ENCODE results near the gene SLC26A5.
A peak's percentile ranks its signal among the peaks of the same experiment; 100 is the strongest.
"Not testable (repeated sequence)": the region's sequence is repeated elsewhere in the genome, so short reads cannot be mapped to it uniquely, and the experiment has no call there.

Gene SLC26A5

DNA sequence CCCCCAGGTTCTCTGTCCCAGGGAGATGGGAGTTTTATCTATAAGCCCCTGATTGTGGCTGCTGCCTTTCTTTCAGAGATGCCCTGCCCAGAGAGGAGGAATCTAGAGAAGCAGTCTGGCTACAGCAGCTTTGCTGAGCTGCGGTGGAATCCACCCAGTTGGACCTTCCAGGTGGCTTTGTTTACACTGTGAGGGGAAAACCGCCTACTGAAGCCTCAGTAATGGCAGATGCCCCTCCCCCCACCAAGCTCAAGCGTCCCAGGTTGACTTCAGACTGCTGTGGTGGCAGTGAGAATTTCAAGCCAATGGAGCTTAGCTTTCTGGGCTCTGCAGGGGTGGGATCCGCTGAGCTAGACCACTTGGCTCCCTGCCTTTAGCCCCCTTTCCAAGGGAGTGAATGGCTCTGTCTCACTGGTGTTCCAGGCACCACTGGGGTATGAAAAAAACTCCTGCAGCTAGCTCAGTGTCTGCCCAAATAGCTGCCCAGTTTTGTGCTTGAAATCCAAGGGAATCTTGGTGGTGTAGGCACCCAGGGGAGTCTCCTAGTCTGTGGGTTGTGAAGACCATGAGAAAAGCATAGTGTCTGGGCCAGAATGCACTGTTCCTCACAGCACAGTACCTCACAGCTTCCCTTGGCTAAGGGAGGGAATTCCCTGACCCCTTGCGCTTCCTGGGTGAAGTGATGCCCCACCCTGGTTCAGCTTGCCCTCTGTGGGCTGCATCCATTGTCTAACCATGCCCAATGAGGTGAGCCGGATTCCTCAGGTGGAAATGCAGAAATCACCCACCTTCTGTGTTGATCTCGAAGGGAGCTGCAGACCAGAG lies 40.0 kb downstream of the SLC26A5 start:
- DNase-seq: not testable (repeated sequence)

DNA sequence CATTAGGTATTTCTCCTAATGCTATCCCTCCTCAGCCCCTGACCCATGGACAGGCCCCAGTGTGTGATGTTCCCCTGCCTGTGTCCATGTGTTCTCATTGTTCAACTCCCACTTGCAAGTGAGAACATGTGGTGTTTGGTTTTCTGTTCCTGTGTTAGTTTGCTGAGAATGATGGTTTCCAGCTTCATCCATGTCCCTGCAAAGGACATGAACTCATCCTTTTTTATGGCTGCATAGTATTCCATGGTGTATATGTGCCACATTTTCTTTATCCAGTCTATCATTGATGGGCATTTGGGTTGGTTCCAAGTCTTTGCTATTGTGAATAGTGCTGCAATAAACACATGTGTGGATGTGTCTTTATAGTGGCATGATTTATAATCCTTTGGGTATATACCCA lies 46.3 kb downstream of the SLC26A5 start:
- not testable (repeated sequence) for DNase-seq

GRCh38 chr7:103398483-103399127 lies 47.4 kb downstream of the SLC26A5 start:
- no peak for DNase-seq

DNA sequence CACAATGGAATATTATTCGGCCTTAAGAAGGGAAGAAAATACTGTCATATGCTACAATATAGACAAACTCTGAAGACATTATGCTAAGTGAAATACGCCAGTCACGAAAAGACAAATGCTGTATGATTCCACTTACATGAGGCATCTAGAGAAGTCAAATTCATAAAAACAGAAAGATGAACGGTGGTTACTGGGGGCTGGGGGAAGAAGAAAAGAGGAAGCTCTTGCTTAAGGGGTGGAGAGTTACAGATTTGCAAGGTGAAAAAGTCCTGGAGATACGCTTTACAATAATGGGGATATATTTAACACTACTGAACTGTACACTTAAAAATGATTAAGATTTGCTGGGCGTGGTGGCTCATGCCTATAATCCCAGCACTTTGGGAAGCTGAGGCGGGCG lies 49.5 kb downstream of the SLC26A5 start:
- no peak for DNase-seq

DNA sequence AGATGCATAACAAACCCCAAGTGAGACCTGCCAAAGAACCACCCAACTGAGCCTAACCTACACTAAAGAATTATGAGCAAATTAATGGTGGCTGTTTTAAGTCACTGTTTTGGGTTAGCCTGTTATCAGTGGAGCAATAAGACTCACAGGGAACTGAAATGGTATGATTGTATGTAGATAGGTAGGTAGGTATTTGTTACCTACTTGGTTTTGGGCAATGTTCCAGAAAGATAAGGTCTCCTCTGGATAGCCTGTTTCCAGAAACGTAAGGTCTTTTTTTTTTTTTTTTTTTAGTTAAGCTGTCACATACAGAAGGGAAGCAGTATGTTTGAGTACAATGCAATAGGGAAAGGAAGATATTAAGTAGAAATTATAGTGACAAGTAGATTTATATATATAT lies 50.9 kb downstream of the SLC26A5 start:
- no peak for DNase-seq

DNA sequence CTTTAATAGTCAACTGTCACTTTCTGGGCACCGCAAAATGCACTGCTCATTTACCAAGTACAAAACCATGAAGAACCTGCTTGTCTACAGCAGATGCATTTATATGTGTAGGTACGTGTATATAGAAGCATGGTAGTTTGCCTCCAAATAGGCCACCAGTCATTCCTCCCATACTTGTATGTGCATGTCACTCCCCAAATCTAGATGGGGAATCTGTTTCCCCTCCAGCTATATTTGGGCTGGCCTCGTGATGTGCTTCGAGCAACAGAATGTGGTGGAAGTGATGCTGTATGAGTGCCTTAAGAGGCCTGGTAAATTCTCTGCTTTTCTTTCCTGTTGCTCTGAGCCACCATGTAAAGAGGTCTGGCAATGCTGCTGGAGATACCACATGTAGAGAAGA lies 51.4 kb downstream of the SLC26A5 start:
- DNase-seq: no peak

GRCh38 chr7:103391976-103392375 lies 54.0 kb downstream of the SLC26A5 start:
- DNase-seq: no peak

DNA sequence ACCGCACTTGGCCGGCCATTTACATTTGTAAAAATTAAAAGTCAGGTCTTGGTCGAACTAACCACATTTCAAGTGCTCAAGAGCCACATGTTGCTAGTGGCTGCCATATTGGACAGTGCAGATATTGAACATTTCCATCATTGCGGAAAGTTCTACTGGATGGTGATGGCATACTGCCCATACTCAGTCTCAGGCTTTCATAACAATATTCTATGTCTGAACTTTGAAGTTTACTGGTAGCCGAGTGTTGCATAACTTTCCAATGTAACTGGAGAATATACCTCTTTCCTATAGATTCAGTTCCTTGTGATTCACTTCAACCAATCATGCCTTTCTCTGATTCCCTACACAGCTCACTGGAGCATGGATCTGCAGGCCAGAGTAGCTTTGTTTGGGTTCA lies 54.9 kb downstream of the SLC26A5 start:
- no peak for DNase-seq

GRCh38 chr7:103389263-103389662 lies 56.7 kb downstream of the SLC26A5 start:
- no peak for DNase-seq

DNA sequence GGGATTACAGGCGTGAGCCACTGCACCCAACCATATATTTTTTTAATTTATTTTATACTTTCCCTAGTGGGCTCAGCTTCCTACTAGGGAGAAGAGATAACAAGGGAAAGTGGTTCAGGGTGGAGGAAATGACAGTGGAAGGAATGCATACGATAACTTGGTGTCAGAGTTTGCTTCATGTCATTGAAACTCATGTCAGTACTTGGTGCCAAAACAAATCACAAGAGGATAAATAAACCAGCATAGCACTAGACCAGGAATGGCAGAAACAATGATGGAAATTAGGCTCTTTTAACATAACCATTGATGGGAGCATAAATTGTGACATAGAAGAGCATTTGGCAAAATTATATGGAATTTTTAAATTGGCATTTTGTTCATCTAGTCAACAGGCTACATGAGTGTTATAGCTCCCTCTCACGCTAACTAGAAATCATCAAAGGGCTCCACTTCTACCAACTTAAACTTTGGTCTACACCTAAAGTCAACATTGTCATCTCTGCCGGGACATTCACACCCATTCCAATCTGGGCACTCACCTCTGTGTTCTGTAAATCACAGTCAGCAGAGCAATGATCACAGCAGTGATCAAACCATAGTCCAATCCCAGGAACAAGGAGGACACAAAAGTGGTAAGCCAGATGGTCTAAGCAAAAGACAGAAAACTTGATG lies 57.4 kb downstream of the SLC26A5 start:
- DNase-seq: no peak

GRCh38 chr7:103387242-103387641 lies 58.8 kb downstream of the SLC26A5 start:
- DNase-seq: no peak

DNA sequence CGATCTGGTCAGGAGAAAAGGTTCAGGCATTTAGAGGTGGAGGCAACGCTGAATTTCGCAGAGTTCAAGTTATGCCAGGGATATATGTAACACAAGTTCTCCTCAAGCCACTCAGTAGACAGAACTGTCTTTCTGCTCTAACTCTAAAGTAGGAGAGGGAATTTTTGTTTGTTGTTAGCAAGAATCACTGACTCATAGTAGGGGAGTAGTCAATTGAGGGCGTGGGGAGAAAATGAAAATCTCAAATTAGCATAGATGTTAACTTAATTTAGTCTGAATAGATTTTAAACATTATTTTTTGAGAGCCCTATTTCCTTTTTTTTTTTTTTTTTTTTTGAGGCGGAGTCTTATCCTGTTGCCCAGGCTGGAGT lies 64.0 kb downstream of the SLC26A5 start:
- no peak for DNase-seq

DNA sequence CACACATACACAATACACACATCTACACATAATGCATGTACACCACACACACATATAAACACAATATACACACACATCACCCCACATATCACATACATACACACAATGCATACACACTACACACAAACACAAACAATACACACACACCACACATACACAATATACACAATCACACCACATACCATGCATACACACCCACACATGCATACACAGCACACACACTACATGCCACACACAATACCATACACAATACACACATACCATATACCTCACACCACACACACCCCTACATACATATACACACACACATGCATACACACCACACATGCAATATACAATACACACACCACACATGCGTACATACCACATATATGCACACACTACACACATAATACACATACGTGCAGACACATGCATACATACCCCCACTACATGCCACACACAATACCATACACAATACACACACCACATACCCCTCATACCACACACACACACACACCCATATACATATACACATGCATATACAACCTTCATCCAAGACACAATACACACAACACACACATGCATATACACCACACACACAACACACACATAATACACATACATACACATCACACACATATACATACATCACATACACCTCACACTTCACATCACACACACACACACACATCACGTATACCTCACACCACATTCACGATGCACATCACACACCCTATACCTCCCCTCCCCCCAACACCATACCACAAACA lies 64.6 kb downstream of the SLC26A5 start:
- no peak for DNase-seq

DNA sequence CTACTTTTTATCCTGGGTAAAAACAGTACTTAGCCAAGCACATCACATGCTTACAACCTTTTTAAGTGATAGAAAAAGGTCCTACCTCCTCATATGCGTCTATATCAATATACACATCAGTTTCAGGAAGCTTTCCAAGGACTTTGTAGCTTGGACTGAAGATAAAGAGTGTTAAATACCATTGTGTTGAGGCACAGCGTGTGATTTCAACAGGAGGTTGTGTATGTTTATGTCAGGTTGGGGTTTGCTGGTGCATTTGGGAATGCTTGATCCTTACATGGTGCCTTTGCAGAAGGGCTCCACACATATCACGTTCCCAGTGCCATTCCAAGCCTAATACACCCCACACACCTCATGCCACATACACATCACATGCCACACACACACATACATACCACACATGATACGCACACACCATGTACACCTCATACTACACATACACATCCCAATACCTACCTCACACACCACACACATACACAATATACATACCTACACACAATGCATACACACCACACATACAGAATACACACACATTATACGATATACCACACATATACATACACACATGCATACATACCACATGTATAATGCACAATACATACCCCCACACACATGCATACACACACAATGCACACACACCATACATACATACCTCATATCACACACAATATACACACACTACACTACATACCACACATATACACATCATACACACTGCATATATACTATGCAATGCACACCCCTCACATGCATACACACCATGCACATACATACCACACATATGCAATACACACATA lies 65.4 kb downstream of the SLC26A5 start:
- DNase-seq: no peak

DNA sequence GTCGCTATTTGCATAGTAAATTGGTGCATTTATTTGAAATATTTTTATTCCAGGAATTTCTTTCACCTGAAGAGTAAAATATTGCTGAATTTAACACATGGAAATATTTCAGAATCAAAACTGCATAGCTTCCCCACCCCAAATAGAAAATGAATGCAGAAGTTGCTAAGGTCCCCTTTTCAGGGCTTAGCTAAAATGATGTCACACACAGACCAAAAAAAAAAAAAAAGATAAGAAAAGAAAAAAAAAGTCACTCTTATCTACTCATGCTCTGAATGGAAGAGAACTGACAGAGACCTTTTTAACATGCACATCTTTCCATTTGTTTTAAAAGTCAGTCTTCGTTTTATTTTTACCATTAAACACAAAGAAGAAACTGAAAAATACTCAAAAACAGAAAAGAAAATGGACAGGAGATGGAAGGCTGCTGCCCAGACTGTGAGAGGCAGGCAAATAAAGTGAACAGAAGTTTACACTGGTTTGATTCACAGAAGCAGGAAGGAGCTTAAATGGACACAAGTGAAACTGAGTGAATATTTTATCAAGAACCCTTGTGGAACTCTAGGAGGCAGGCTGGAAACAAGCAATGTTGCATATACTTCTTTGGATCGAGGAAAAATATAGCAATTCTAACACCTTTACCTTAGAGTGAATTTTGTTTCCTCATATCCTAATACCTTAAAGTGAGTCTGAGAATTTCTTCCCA lies 66.6 kb downstream of the SLC26A5 start:
- DNase-seq: no peak

GRCh38 chr7:103373866-103374643 lies 72.0 kb downstream of the SLC26A5 start:
- DNase-seq: no peak

DNA sequence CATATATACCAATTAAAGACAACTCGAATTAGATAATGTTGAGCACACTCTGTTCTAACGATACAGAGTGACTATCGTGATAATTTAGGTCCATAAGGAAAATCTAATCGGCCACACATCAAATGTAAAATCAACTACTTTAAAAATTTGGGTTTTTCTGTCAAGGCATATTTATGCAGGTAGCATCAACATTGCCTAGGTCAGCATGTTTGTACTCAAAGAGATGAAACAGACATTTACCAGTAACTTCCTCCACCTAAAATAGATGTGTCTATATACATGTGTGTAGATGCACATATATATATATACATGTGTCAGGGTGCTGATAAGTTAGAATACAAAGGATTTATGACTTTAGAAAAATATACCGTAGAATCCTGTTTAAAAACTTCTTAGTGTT lies 76.6 kb downstream of the SLC26A5 start:
- DNase-seq: no peak

GRCh38 chr7:103349805-103350204 lies 96.2 kb downstream of the SLC26A5 start:
- DNase-seq: no peak

DNA sequence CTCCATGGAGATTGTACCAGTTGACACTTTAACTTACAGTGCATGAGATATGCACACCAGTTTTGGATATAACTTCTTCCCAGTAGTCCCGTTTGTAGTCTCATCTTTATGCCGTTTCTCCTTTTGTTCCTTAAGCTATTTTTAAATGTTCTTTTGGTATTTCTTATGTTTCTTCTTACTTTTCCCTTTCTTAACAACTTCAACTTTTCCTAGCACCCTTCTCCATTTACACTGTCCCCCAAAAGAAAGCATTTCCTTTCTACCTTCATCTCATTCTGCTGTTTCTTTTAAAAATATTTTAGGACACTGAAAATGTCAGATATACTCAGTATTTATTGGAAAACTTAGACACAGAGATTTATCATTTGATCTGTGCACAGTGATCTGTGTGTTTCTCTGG lies 97.0 kb downstream of the SLC26A5 start:
- no peak for DNase-seq

DNA sequence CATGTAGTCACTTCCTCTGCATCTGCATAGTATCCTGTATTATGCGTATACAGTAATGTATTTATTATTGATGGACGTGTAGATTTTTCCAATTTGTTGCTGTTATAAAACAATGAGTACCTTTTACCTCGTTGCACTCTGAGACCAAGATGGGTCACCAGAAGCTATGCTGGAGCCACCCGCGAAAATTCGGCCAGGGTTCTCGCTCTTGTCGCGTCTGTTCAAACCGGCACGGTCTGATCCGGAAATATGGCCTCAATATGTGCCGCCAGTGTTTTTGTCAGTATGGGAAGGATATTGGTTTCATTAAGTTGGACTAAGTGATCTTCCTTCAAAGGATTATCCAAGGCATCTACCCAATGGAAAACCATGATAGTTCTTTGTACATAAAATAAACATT lies 97.6 kb downstream of the SLC26A5 start:
- DNase-seq: peak; percentile 15

Measured in CD4-positive, alpha-beta T cell treated with Interleukin-12 subunit alpha and Interleukin-12 subunit beta, for 1 hour (primary cell).